Putamen (tissue), 1 donor: ENCODE results near the gene RFX4.
"Not testable (repeated sequence)": the region's sequence is repeated elsewhere in the genome, so short reads cannot be mapped to it uniquely, and the experiment has no call there.

ENCODE experiments used
- DNase-seq: peaks from one replicate; pipeline ENCODE4 v3.0.0-alpha.2; 2016; ENCODE audit warnings: low spot score

Gene RFX4

GRCh38 chr12:106692033-106692432 is 109.2 kb downstream of the RFX4 start:
- not testable (repeated sequence) for DNase-seq

- no peak for DNase-seq
These were observed 110.4 kb downstream of the RFX4 start for GRCh38 chr12:106692896-106693820.

- DNase-seq = no peak
These were observed 113.3 kb downstream of the RFX4 start for GRCh38 chr12:106696071-106696470.

- DNase-seq = no peak
These were observed 114.0 kb downstream of the RFX4 start for GRCh38 chr12:106696681-106697417.

GRCh38 chr12:106704081-106704480 is 121.3 kb downstream of the RFX4 start:
- DNase-seq = no peak

GRCh38 chr12:106705971-106706370 is 123.2 kb downstream of the RFX4 start:
- DNase-seq = no peak

- DNase-seq = no peak
These were observed 126.3 kb downstream of the RFX4 start for GRCh38 chr12:106709068-106709511.

- DNase-seq = no peak
These were observed 127.5 kb downstream of the RFX4 start for GRCh38 chr12:106710143-106710893.

- DNase-seq = no peak
These were observed 128.5 kb downstream of the RFX4 start for GRCh38 chr12:106711316-106711715.

GRCh38 chr12:106712768-106713167 is 130.0 kb downstream of the RFX4 start:
- no peak for DNase-seq

- no peak for DNase-seq
These were observed 132.1 kb downstream of the RFX4 start for GRCh38 chr12:106714926-106715325.

- no peak for DNase-seq
These were observed 132.8 kb downstream of the RFX4 start for GRCh38 chr12:106715582-106715981.

- no peak for DNase-seq
These were observed 134.9 kb downstream of the RFX4 start for GRCh38 chr12:106717673-106718072.

- DNase-seq = no peak
These were observed 137.1 kb downstream of the RFX4 start for GRCh38 chr12:106719879-106720278.

- DNase-seq = no peak
These were observed 137.9 kb downstream of the RFX4 start for GRCh38 chr12:106720696-106721095.

- no peak for DNase-seq
These were observed 139.1 kb downstream of the RFX4 start for GRCh38 chr12:106721915-106722314.

- no peak for DNase-seq
These were observed 140.0 kb downstream of the RFX4 start for GRCh38 chr12:106722837-106723236.

- DNase-seq = no peak
These were observed 140.6 kb downstream of the RFX4 start for GRCh38 chr12:106723416-106723815.

- no peak for DNase-seq
These were observed 141.3 kb downstream of the RFX4 start for GRCh38 chr12:106724116-106724515.

GRCh38 chr12:106724934-106725333 is 142.1 kb downstream of the RFX4 start:
- no peak for DNase-seq

- DNase-seq = not testable (repeated sequence)
These were observed 143.9 kb downstream of the RFX4 start for GRCh38 chr12:106726603-106727202.

GRCh38 chr12:106729611-106730010 is 146.8 kb downstream of the RFX4 start:
- no peak for DNase-seq
